Measurements from ENCODE around the gene FAM13C. TPM values are rescaled to one million over a fixed set of nuclear protein-coding genes. Genes with fewer than 3 reads are reported as not detected.

The FAM13C gene
- polyA plus RNA-seq, 1 of the 3 experiments (the other 2 are of a cell fraction), result 7.6 TPM

- WGBS (ENCODE audit: low lambda C conversion rate), result 91% methylated on average over 1 of the region's 1 CpG
- ChIA-PET POLR2A (no interaction called here), CTCF (interaction anchor here (0.9 to 2.0 kb wide), 6 partner anchors 12 to 366 kb away, joined by 3 to 7 read pairs (median 3); no protein-coding TSS in a partner anchor)
- H3K27me3 ChIP-seq (ENCODE audit: insufficient read depth), result no peaks in the 10 kb centered on the region
- H3K4me3 ChIP-seq (ENCODE audit: low read depth in 2 of 2, low read length in 1 of 2), result no peak overlapping the region
- H3K36me3 ChIP-seq (replicated peaks in 1 of 2; ENCODE audit: control insufficient read depth in 1 of 2, insufficient read depth in 2 of 2, low read length in 1 of 2), result peaks cover 12 to 44% of the 10 kb centered on the region in 2 experiments
- no peak overlapping the region for H3K4me2 ChIP-seq
- no peaks in the 10 kb centered on the region for H3K9me2 ChIP-seq
- H4K20me1 ChIP-seq (ENCODE audit: insufficient read depth), result no peaks in the 10 kb centered on the region
- H3K27ac ChIP-seq (ENCODE audit: low read depth in 2 of 2, low read length in 1 of 2), result no peak overlapping the region
- TF ChIP-seq GABPA (IDR thresholded peaks at IDR 0.05; ENCODE audit: low read depth) (no peak), NRF1 (IDR thresholded peaks at IDR 0.05; ENCODE audit: low read depth, low read length) (no peak), MEF2A (IDR thresholded peaks at IDR 0.05; ENCODE audit: borderline replicate concordance, low read depth) (no peak), EP300 (IDR thresholded peaks at IDR 0.05; ENCODE audit: borderline replicate concordance in 1 of 2, low read depth in 1 of 2, low read length in 1 of 2) (no peak), TEAD4 (IDR thresholded peaks at IDR 0.05; ENCODE audit: borderline replicate concordance, insufficient read depth) (no peak), RCOR1 (IDR thresholded peaks at IDR 0.05; ENCODE audit: low read length) (no peak), EZH2phosphoT487 (IDR thresholded peaks at IDR 0.05; ENCODE audit: borderline replicate concordance, low read depth) (no peak), SMC3 (IDR thresholded peaks at IDR 0.05; ENCODE audit: low read depth, low read length) (no peak), RXRA (IDR thresholded peaks at IDR 0.05; ENCODE audit: borderline replicate concordance, low read depth) (no peak), IRF3 (IDR thresholded peaks at IDR 0.05; ENCODE audit: low read depth, low read length) (no peak), SIN3A (IDR thresholded peaks at IDR 0.05; ENCODE audit: borderline replicate concordance, low read depth, low read length) (no peak), NFIC (IDR thresholded peaks at IDR 0.05; ENCODE audit: borderline replicate concordance) (no peak), TAF1 (IDR thresholded peaks at IDR 0.05; ENCODE audit: borderline replicate concordance, low read depth, low read length) (no peak), JUND (IDR thresholded peaks at IDR 0.05) (no peak), GATA2 (CRISPR knock-in tag; IDR thresholded peaks at IDR 0.05) (no peak), FOSL2 (IDR thresholded peaks at IDR 0.05; ENCODE audit: borderline replicate concordance, low read depth) (no peak), CHD2 (IDR thresholded peaks at IDR 0.05; ENCODE audit: low read length, partially characterized antibody) (no peak)
- H3K4me1 ChIP-seq (ENCODE audit: control insufficient read depth in 1 of 2, insufficient read depth in 2 of 2, low read depth in 1 of 2, low read length in 1 of 2), result no peaks in the 10 kb centered on the region
- H2AFZ ChIP-seq (ENCODE audit: low read depth), result no peak overlapping the region
- no peak for DNase-seq
- no peaks in the 10 kb centered on the region for H3K79me2 ChIP-seq (ENCODE audit: insufficient read depth)
- no peaks in the 10 kb centered on the region for H3K9me3 ChIP-seq
- H3K9ac ChIP-seq, result no peak overlapping the region
- H3F3A ChIP-seq (replicated peaks; ENCODE audit: insufficient read depth), result no peaks in the 10 kb centered on the region
Observed at GRCh38 chr10:59257224-59257623, 105.1 kb downstream of the FAM13C start.

GRCh38 chr10:59255463-59255862 is 106.9 kb downstream of the FAM13C start:
- Histone ChIP-seq H2AFZ (ENCODE audit: low read depth) (no peak overlapping the region), H3K4me2 (no peak overlapping the region), H3K79me2 (ENCODE audit: insufficient read depth) (no peaks in the 10 kb centered on the region), H3K9me2 (no peaks in the 10 kb centered on the region), H3K9ac (no peak overlapping the region), H3K4me1 (ENCODE audit: control insufficient read depth in 1 of 2, insufficient read depth in 2 of 2, low read depth in 1 of 2, low read length in 1 of 2) (no peaks in the 10 kb centered on the region), H3K36me3 (replicated peaks in 1 of 2; ENCODE audit: control insufficient read depth in 1 of 2, insufficient read depth in 2 of 2, low read length in 1 of 2) (peaks cover 28 to 61% of the 10 kb centered on the region in 2 experiments), H3K4me3 (ENCODE audit: low read depth in 2 of 2, low read length in 1 of 2) (no peak overlapping the region), H4K20me1 (ENCODE audit: insufficient read depth) (no peaks in the 10 kb centered on the region), H3K27ac (ENCODE audit: low read depth in 2 of 2, low read length in 1 of 2) (no peak overlapping the region; a peak in 1 of 4 replicates), H3K9me3 (no peaks in the 10 kb centered on the region), H3K27me3 (ENCODE audit: insufficient read depth) (no peaks in the 10 kb centered on the region), H3F3A (replicated peaks; ENCODE audit: insufficient read depth) (no peaks in the 10 kb centered on the region)
- TF ChIP-seq RCOR1 (IDR thresholded peaks at IDR 0.05; ENCODE audit: low read length), result no peak
- TF ChIP-seq TCF12 (IDR thresholded peaks at IDR 0.05), result peak; percentile 19; the same call in 1 of the 2 replicates
- 89% methylated on average over 1 of the region's 1 CpG for WGBS (ENCODE audit: low lambda C conversion rate)
- DNase-seq, result no peak
- CTCF ChIA-PET, result no interaction called here
- POLR2A ChIA-PET, result no interaction called here
